ENCODE results near the gene YIPF5.
A peak's percentile ranks its signal among the peaks of the same experiment; 100 is the strongest.

Gene YIPF5

DNA sequence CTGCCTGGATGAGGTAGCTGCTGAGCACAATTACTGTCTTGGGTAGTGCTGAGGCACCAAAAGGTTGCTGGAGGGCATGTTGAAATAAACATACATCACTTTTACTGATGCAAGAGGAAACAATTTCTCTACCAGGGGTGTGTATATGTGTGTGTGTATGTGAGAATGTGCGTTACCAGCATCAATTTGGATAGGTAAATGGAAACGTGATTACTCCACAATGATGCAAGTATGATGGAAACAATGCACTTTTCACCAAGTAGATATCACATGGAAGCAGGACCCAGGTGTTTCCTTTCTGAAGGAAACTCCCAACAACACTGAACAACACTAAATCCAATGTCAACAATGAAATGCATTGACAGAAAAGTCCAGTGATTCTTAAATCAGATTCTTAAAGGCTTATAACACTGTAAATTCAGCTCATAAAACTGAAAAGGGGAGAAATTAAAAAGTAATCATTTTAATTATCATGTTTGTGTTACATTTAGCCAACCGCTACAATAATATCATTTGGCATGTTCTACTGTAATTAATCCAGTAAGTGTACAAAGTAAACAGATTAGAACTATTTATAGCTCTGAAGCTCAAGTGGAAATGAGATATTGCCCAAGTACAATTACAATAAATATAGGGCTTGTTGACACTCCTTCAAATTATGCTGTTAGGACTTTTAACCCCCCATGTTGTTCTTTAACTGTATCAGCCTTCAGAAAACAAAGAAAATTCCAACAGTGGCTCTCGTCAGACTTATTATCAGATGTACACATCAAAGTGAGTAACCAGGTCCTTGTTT is 25.3 kb downstream of the YIPF5 start:
- in situ Hi-C loops (cut with MboI; ENCODE audit: low pct_unique_long_range_greater_than_20kb, low sequenced_read_pairs, unreplicated experiment): no loop called here

DNA sequence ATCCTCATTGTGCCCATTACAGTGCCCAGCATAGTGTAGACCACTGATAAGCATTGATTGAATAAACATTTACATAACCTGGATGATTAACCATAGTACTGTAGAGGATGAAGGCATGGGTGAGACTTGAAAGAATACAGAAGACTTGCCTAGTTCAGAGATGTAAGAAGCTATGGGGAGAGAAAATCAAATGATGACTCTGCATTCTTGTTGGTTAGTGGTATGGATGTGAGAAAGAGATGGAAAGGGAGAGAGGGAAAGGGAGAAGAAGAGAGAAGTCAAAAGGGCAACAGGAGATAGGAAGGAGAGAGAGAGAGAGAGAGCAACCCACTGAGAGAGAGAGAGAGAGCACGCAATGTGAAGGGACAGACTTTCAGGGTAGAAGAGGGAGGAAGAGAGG is 26.8 kb downstream of the YIPF5 start:
- no peak for DNase-seq (ENCODE audit: low spot score)
- in situ Hi-C loops (cut with MboI; ENCODE audit: low pct_unique_long_range_greater_than_20kb, low sequenced_read_pairs, unreplicated experiment): no loop called here
- TF ChIP-seq, protein P1, sequence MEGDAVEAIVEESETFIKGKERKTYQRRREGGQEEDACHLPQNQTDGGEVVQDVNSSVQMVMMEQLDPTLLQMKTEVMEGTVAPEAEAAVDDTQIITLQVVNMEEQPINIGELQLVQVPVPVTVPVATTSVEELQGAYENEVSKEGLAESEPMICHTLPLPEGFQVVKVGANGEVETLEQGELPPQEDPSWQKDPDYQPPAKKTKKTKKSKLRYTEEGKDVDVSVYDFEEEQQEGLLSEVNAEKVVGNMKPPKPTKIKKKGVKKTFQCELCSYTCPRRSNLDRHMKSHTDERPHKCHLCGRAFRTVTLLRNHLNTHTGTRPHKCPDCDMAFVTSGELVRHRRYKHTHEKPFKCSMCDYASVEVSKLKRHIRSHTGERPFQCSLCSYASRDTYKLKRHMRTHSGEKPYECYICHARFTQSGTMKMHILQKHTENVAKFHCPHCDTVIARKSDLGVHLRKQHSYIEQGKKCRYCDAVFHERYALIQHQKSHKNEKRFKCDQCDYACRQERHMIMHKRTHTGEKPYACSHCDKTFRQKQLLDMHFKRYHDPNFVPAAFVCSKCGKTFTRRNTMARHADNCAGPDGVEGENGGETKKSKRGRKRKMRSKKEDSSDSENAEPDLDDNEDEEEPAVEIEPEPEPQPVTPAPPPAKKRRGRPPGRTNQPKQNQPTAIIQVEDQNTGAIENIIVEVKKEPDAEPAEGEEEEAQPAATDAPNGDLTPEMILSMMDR (IDR thresholded peaks at IDR 0.05; ENCODE audit: extremely low read depth, insufficient read depth, missing control alignments): no peak

More for the DNA sequence above, 25.3 kb downstream of the YIPF5 start:
- TF ChIP-seq, protein P1 (IDR thresholded peaks at IDR 0.05; ENCODE audit: extremely low read depth, insufficient read depth, missing control alignments): no peak
- no peak for DNase-seq (ENCODE audit: low spot score)

DNA sequence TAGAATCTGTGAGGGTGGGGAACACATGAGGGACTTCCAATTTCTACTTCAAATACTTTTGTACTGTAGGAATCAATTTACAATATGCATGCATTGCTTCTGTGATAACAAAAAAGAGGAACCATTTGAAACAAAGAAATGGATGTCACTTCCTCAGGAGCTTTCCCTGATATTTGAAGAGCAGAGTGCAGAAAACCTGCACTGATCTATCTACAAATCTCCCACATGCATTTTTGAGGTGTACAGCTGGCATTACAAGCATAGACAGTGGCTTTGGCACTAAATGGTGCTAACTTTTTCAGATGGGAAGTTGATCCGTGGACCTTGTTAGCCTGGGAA is 27.7 kb downstream of the YIPF5 start:
- no peak for DNase-seq (ENCODE audit: low spot score)
- TF ChIP-seq, protein P1 (IDR thresholded peaks at IDR 0.05; ENCODE audit: extremely low read depth, insufficient read depth, missing control alignments): no peak
- in situ Hi-C loops (cut with MboI; ENCODE audit: low pct_unique_long_range_greater_than_20kb, low sequenced_read_pairs, unreplicated experiment): no loop called here

DNA sequence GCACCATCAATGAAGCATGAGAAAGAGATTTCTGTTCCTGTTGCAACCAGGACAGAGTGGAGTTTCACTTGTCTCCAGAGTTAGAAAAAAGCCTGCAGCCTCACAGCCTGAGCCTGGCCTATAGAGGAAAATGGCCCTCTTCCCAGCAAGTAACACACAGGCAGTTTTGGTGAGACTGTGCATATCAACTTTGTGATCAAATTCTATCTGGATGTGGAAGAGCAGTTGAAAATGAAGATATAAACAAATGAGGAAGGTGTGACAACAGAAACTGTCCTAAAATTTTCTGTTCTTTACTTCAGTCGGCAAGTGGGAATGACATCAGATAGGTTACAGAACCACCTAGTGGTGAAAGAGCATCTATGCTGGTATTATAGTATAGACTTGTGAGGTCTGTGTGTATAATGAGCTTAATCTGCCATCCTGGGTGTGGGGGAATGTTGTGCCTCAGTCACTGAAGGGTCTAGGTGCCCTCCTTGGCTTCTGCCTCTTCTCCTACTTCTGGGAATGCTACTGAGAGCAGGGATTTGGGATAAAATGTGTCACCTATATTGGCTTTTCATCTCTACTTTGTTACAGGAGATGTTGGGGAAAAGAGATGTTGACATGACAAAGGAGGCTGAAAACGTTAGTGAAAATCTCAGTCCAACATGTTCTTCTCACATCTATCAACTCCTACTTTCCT is 28.2 kb downstream of the YIPF5 start:
- TF ChIP-seq, protein P1 (IDR thresholded peaks at IDR 0.05; ENCODE audit: extremely low read depth, insufficient read depth, missing control alignments): peak; percentile 63
- peak; percentile 38 for DNase-seq (ENCODE audit: low spot score)
- in situ Hi-C loops (cut with MboI; ENCODE audit: low pct_unique_long_range_greater_than_20kb, low sequenced_read_pairs, unreplicated experiment): no loop called here

DNA sequence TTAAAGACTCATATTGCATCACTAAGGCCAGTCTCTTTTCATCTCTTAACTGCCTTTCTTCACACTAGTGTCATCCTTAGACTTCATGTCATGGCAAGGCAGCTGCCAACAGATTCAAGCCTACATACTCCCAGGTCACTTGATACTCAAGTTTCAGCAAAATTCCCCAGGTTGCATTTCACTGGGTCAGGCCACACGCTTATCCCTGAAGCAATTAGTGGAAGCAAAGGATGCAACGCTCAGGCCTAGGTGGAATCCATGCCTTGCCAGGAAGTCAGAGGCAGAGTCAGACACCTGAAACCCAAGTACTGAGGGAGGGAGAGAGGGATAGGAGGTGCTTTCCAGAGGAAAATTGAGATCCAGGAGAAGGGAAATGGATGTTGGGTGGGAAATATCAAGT is 28.9 kb downstream of the YIPF5 start:
- no peak for DNase-seq (ENCODE audit: low spot score)
- TF ChIP-seq, protein P1 (IDR thresholded peaks at IDR 0.05; ENCODE audit: extremely low read depth, insufficient read depth, missing control alignments): no peak
- in situ Hi-C loops (cut with MboI; ENCODE audit: low pct_unique_long_range_greater_than_20kb, low sequenced_read_pairs, unreplicated experiment): no loop called here

DNA sequence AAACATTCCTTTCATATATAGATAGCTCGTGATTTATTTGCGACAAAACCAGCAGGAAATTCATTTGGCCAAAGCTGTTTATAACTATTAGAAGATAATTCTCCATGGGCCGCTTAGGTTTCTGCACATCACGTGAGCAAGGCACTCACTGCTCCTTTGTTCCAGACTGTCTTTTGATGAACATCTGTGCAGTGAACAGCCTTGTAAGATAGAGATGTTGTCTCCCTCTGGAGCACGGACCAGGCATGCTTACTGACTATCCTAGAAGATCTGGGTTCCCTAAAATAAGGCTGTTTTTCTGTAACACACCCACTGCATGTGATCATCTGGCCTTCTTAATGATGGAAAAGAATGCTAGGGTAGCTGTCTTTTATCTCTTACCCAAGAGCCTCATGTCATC is 30.9 kb downstream of the YIPF5 start:
- DNase-seq (ENCODE audit: low spot score): no peak
- in situ Hi-C loops (cut with MboI; ENCODE audit: low pct_unique_long_range_greater_than_20kb, low sequenced_read_pairs, unreplicated experiment): no loop called here
- TF ChIP-seq, protein P1 (IDR thresholded peaks at IDR 0.05; ENCODE audit: extremely low read depth, insufficient read depth, missing control alignments): no peak

Data from GM13977 (cell line).